HPDE6-E6E7 (cell line): ENCODE data around the gene GFI1B.

Experiments used
- DNase-seq: peaks from one replicate; pipeline ENCODE4 v3.0.0; 2011; ENCODE audit warnings: missing footprints; ENCODE audit errors: extremely low spot score

The GFI1B gene

DNA sequence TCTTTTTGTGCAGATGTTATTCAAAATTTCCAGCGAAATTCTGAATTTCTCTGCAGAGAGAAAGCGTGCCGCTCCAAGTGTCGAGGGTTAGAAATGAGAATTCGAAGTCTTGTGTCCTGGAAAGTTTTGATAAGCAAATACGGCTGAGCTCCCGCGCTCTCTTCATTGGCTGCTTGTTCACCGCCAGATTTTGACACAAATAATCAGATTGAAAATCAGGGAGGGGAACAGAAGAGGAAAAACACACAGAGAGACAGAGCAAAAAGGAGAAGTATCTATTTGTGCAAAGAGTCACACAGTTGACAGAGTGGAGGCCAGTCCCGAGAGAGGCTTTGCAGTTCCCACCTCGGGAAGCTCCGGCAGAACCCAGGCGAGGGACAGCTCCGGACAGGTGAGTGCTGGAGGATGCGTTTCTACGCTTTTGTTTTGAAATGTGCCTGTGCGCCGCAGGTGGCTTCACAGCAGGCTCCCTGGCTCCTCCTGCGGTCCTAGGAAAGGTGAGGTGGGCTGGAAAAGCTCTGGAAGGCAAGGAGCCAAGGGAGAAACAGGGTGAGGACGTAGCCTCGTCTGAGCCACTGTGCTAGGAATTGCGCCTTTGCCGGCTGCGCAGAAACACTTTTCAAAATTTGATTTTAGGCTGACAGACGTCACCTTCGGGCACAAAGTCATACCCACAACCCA is at the start of gene GFI1B:
Gene GFI1B, plus strand, starts transcription at position 244 of the 681 bp plus-strand sequence. CDS start 7,985 bp downstream, outside the sequence.
- DNase-seq: no peak

GRCh38 chr9:132931178-132931735 is 47.2 kb upstream of the GFI1B start:
- no peak for DNase-seq

DNA sequence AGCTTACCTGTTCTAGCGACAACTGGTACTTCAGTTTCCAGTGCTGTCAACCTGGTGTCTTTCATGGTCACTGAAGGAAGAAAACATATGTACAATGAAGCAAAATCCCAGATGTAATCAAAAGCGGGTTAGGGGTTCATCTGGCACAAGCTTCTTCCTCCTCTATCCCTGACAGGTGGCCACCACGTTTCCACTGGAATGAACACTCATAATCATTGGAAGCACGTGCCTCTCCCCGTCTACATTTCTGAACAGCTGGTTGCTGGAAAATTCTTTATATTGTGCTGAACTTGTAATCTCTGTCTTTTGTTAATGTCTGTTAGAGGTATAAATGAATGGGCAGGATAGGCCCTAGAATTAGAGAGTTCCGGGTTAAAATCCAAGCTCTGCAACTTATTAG is 43.5 kb upstream of the GFI1B start:
- DNase-seq: no peak

- DNase-seq: no peak
Measured at GRCh38 chr9:132937463-132937901, 41.0 kb upstream of the GFI1B start.

DNA sequence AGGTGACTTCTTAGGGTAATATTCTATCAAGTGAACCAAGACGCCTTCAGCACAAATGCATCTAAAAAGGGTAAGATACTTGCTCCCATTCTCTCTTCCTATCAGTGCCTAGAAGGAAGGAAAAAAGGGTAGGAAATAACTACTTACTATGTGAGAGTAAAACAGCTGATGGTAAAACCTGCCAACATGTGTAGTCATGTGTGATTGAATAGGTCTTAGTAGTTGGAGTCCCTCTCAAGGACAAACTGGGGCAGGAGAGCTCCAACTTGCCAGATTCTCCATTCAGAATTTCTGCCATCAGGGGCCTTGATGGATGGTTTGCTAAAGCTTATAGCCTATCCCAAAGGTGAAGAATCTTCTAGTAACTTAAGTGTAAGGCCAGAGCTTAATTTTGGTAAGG is 39.3 kb upstream of the GFI1B start:
- DNase-seq: no peak

GRCh38 chr9:132942541-132943182 is 35.8 kb upstream of the GFI1B start:
- DNase-seq: no peak

GRCh38 chr9:132943651-132944293 is 34.7 kb upstream of the GFI1B start:
- DNase-seq: no peak

DNA sequence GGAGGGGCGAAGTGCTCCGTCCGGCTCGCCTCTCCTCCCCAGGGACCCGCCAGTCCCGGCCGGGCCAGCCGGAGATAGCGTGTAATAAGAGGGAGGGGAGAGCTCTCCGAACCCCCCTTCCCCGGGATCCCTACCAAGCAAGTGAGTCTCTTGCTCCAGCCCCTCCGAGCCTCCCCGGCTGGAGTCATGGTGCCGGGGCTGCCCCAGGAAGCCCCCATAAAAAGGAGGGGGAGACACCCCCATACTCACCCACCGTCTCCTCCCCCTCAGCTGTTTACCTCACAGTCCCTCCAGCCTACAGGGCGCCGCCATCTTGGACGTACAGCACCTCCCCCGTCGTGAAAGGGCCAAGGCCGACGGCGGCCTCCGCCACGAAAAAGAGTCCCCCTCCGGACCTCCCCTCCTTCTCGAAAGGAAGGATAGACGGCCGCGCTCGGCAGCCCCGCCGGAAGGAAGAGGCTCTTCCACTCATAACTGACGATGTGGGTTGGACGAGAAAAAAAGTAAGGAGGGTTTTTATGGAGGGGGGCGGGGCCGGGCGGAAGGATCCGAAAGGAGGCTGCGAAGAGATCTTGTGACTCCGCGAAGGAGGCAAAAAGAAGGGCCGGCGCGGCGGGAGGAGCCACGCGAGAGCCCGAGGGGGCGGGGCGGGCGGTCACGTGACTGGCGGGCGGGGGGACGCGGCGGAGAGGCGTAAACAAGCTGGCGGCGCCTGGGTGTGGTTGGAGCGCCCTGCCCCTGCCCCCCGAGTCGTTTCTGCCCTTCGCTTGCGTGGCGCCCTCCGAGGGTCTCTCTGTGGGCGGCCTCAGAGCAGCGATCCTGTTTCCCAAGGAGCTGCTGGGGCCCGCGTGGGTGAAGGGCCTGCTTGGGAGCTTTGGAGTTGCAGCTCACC is 34.0 kb upstream of the GFI1B start, which contains the start of gene TSC1:
Gene TSC1, minus strand, starts transcription at position 323 of the 892 bp plus-strand sequence. CDS start 15,744 bp downstream, outside the sequence.
- peak; percentile 84 for DNase-seq

GRCh38 chr9:132945186-132946130 is 33.0 kb upstream of the GFI1B start:
- no peak for DNase-seq

DNA sequence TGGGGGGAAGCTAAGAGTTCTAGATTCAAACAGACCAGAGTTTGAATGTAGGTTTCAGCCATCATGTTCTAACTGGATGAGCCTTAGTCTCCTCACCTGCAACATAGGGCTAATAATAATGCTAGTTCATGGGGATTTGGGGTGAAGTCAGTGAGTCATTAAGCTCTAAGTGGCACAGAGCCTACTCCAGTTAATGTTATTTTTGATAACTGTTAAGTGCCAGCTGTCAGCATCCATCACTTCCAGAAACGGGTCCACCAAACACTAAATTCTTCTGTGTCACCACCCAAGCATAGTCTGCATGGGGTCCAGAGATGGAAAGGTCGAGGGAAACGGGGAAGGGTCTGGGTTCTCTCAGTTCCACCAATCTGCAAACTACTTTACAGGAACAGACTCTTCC is 32.3 kb upstream of the GFI1B start:
- no peak for DNase-seq

GRCh38 chr9:132946631-132947295 is 31.7 kb upstream of the GFI1B start:
- DNase-seq: no peak

GRCh38 chr9:132947756-132948155 is 30.7 kb upstream of the GFI1B start:
- DNase-seq: no peak

GRCh38 chr9:132948482-132949050 is 29.9 kb upstream of the GFI1B start:
- DNase-seq: no peak

GRCh38 chr9:132949709-132950108 is 28.8 kb upstream of the GFI1B start:
- no peak for DNase-seq

- DNase-seq: no peak
Measured at GRCh38 chr9:132955123-132955522, 23.4 kb upstream of the GFI1B start.

- no peak for DNase-seq
Measured at GRCh38 chr9:132955768-132956167, 22.7 kb upstream of the GFI1B start.

DNA sequence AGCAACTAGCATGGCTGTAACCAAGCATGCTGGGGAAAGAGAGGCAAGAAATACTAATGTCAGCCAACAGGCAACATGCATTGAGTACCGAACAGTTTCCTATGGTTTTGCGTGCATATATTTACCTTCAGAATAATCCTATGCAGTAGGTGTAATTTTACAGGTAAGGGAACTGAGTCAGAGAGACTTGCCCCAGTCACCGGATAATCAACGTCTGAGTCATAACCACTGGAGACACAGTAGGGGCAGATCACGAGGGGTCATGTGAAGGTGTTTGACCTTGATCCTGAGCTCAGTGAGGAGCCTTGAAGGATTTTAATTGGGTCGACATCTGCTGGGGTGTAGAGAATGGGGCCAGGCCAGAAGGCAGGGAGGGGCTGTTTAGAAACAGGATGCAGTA is 20.7 kb upstream of the GFI1B start:
- DNase-seq: no peak

DNA sequence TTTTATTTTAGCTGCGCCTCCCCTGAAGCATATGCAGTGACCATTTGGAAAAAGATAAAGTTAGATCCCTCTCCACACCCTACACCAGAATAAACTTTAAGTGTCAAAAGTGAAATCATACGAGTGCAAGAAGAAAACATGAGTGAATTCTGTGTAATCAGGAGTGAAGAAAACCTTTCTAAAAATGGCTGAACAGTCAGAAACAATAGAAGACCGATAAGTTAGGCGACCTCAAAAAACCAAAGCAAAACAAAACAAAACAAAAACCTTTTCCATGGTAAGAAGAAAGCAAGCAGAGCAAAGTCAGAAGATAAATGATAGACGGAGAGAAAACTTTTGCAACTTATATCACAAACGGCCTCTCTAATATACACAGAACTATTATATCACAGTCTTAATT is 17.5 kb upstream of the GFI1B start:
- no peak for DNase-seq

DNA sequence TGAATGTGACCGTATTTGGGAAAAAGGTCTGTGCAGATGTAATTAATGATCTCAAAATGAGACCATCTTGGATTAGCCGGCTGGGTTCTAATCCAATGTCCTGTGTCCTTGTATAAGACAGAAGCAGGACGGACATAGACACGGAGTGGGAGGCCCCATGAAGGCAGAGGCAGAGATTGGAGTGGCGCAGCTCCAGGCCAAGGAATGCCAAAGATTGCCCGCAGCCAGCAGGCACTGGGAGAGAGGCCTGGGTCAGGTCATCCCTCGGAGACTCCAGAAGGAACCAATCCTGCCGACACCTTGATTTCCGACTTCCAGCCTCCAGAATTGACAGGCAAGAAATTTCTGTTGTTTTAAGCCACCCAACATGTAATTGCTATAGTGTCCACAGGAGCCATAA is 13.0 kb upstream of the GFI1B start:
- DNase-seq: no peak
